Endothelial cell (in vitro differentiated cells): Measurements from ENCODE around the gene INSR. TPM values are rescaled to one million over a fixed set of nuclear protein-coding genes. Genes with fewer than 3 reads are reported as not detected.

ENCODE experiments used
- DNase-seq: peaks from one replicate; pipeline ENCODE4 v3.0.0; 2021; ENCODE audit warnings: low spot score
- H3K27ac Mint-ChIP-seq: one replicate; pipeline ENCODE4 v1.8.0; 2021; ENCODE audit warnings: mixed read lengths, inconsistent platforms; ENCODE audit not compliant: unreplicated experiment
- H3K27me3 Mint-ChIP-seq: one replicate; pipeline ENCODE4 v1.8.0; 2021; ENCODE audit warnings: mild to moderate bottlenecking, moderate library complexity, mixed read lengths, inconsistent platforms; ENCODE audit not compliant: unreplicated experiment
- H3K36me3 Mint-ChIP-seq: one replicate; pipeline ENCODE4 v1.8.0; 2021; ENCODE audit warnings: mild to moderate bottlenecking, low read depth, mixed read lengths, inconsistent platforms; ENCODE audit not compliant: unreplicated experiment
- H3K4me1 Mint-ChIP-seq: one replicate; pipeline ENCODE4 v1.8.0; 2021; ENCODE audit warnings: mild to moderate bottlenecking, mixed read lengths, inconsistent platforms; ENCODE audit not compliant: unreplicated experiment
- H3K4me3 Mint-ChIP-seq: one replicate; pipeline ENCODE4 v1.8.0; 2021; ENCODE audit warnings: mild to moderate bottlenecking, mixed read lengths, inconsistent platforms; ENCODE audit not compliant: unreplicated experiment
- H3K9me3 Mint-ChIP-seq: one replicate; pipeline ENCODE4 v1.8.0; 2021; ENCODE audit warnings: mixed read lengths, inconsistent platforms; ENCODE audit not compliant: unreplicated experiment
- total RNA-seq: library from RNA; stranded (reverse); fragmentation: NEBNext Ultra II Directional; extraction: Animal tissue kit (Norgen Biotek cat#: 25700); gene quantifications from one replicate; pipeline ENCODE4 v1.2.1, GENCODE V29; 2021; ENCODE audit not compliant: unreplicated experiment
- TF ChIP-seq, protein P1 (sequence below): fragments of 200-600 bp; sonication (generic); IDR thresholded peaks from one replicate; pipeline ENCODE4 v1.5.0; 2021; ENCODE audit warnings: antibody characterized with exemption; ENCODE audit not compliant: unreplicated experiment

The INSR gene
- total RNA-seq, 1 donor from 2014 or later: 28.9 TPM

- Mint-ChIP-seq H3K27ac (no peak overlapping the region), H3K4me1 (peaks cover 6% of the 10 kb centered on the region), H3K4me3 (no peak overlapping the region), H3K36me3 (no peaks in the 10 kb centered on the region), H3K9me3 (no peaks in the 10 kb centered on the region), H3K27me3 (no peaks in the 10 kb centered on the region)
- no peak for DNase-seq
- TF ChIP-seq, protein P1, sequence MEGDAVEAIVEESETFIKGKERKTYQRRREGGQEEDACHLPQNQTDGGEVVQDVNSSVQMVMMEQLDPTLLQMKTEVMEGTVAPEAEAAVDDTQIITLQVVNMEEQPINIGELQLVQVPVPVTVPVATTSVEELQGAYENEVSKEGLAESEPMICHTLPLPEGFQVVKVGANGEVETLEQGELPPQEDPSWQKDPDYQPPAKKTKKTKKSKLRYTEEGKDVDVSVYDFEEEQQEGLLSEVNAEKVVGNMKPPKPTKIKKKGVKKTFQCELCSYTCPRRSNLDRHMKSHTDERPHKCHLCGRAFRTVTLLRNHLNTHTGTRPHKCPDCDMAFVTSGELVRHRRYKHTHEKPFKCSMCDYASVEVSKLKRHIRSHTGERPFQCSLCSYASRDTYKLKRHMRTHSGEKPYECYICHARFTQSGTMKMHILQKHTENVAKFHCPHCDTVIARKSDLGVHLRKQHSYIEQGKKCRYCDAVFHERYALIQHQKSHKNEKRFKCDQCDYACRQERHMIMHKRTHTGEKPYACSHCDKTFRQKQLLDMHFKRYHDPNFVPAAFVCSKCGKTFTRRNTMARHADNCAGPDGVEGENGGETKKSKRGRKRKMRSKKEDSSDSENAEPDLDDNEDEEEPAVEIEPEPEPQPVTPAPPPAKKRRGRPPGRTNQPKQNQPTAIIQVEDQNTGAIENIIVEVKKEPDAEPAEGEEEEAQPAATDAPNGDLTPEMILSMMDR: no peak
These were observed 76.4 kb downstream of the INSR start for GRCh38 chr19:7217861-7218260.

- Mint-ChIP-seq H3K36me3 (no peaks in the 10 kb centered on the region), H3K27ac (no peak overlapping the region), H3K27me3 (no peaks in the 10 kb centered on the region), H3K4me1 (peaks cover 6% of the 10 kb centered on the region), H3K4me3 (no peak overlapping the region), H3K9me3 (no peaks in the 10 kb centered on the region)
- TF ChIP-seq, protein P1: no peak
- DNase-seq: no peak
These were observed 77.8 kb downstream of the INSR start for GRCh38 chr19:7216373-7216902.

GRCh38 chr19:7215176-7215575, 79.0 kb downstream of the INSR start:
- no peak overlapping the region for H3K27ac Mint-ChIP-seq
- peaks cover 6% of the 10 kb centered on the region for H3K4me1 Mint-ChIP-seq
- H3K9me3 Mint-ChIP-seq: no peaks in the 10 kb centered on the region
- H3K27me3 Mint-ChIP-seq: peaks cover 4% of the 10 kb centered on the region
- TF ChIP-seq, protein P1: no peak
- no peak for DNase-seq
- H3K4me3 Mint-ChIP-seq: no peak overlapping the region
- no peaks in the 10 kb centered on the region for H3K36me3 Mint-ChIP-seq

- H3K4me1 Mint-ChIP-seq: peaks cover 6% of the 10 kb centered on the region
- H3K27me3 Mint-ChIP-seq: peaks cover 4% of the 10 kb centered on the region
- no peak overlapping the region for H3K4me3 Mint-ChIP-seq
- DNase-seq: no peak
- TF ChIP-seq, protein P1: no peak
- no peaks in the 10 kb centered on the region for H3K9me3 Mint-ChIP-seq
- H3K36me3 Mint-ChIP-seq: no peaks in the 10 kb centered on the region
- H3K27ac Mint-ChIP-seq: no peak overlapping the region
These were observed 79.7 kb downstream of the INSR start for GRCh38 chr19:7214324-7215089.

DNA sequence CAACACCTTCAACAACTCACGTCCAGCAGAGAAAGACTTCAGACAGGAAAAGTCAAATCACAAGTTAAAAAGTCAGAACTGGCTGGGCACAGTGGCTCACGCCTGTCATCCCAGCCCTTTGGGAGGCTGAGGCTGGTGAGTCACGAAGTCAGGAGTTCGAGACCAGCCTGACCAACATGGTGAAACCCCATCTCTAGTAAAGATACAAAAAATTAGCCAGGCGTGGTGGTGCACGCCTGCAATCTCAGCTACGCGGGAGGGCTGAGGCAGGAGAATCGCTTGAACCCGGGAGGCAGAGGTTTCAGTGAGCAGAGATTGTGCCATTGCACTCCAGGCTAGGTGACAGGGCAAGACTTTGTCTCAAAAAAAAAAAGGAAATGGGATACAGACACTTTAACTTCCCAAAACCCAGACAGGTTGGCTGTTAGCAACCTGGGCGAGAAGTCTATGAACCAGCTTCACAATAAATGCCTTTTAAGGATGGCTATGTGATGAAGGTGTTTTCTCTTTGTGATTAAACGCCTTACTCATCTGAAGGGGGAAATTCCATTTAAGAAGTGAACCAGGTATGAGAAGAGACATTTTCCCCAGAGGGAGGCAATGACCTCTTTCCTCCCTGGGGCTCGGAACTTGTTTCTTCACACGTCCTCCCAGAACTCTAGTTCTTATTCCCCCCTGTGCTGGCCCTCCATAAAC, 80.4 kb downstream of the INSR start:
- peaks cover 6% of the 10 kb centered on the region for H3K4me1 Mint-ChIP-seq
- no peaks in the 10 kb centered on the region for H3K36me3 Mint-ChIP-seq
- TF ChIP-seq, protein P1: no peak
- H3K27me3 Mint-ChIP-seq: peaks cover 4% of the 10 kb centered on the region
- H3K4me3 Mint-ChIP-seq: no peak overlapping the region
- H3K9me3 Mint-ChIP-seq: no peaks in the 10 kb centered on the region
- no peak overlapping the region for H3K27ac Mint-ChIP-seq
- no peak for DNase-seq
